HEK293T (cell line): ENCODE measurements around the gene OPALIN.

Source experiments
- CTCF ChIA-PET: fragments of 350-600 bp; formaldehyde crosslinking; extraction: SDS; loops from one replicate; lab custom pipeline; 2021; ENCODE audit warnings: antibody characterized with exemption, inconsistent platforms; lab: Yijun Ruan, JAX
- POLR2A ChIA-PET: fragments of 350-600 bp; formaldehyde crosslinking; extraction: SDS; loops from one replicate; lab custom pipeline; 2020; ENCODE audit warnings: antibody characterized with exemption, inconsistent platforms; lab: Yijun Ruan, JAX
- DNase-seq: peaks from one replicate; pipeline ENCODE4 v3.0.0; 2012; ENCODE audit warnings: mixed read lengths; ENCODE audit errors: extremely low spot score
- ARNT ChIP-seq: fragments of 450-650 bp; IDR thresholded peaks from 2 replicates; pipeline ENCODE4 v1.6.1; 2017; ENCODE audit warnings: mild to moderate bottlenecking
- BHLHE40 ChIP-seq: fragments of 450-650 bp; IDR thresholded peaks from 2 replicates; pipeline ENCODE4 v1.6.1; 2016; ENCODE audit warnings: mild to moderate bottlenecking, moderate library complexity, borderline replicate concordance
- CTBP1 ChIP-seq: fragments of 450-650 bp; IDR thresholded peaks from 2 replicates; pipeline ENCODE4 v1.6.1; 2016; ENCODE audit warnings: borderline replicate concordance
- ELF4 ChIP-seq: fragments of 450-650 bp; IDR thresholded peaks from 2 replicates; pipeline ENCODE4 v1.6.1; 2017; ENCODE audit warnings: antibody characterized with exemption
- FOXA1 ChIP-seq: fragments of 450-650 bp; IDR thresholded peaks from 2 replicates; pipeline ENCODE4 v1.6.1; 2016; ENCODE audit warnings: mild to moderate bottlenecking
- FOXK2 ChIP-seq: fragments of 450-650 bp; IDR thresholded peaks from 2 replicates; pipeline ENCODE4 v1.6.1; 2016; ENCODE audit warnings: mild to moderate bottlenecking
- FOXM1 ChIP-seq: fragments of 450-650 bp; IDR thresholded peaks from 2 replicates; pipeline ENCODE4 v1.6.1; 2017; ENCODE audit warnings: mild to moderate bottlenecking, borderline replicate concordance
- HDGF ChIP-seq: fragments of 450-650 bp; IDR thresholded peaks from 2 replicates; pipeline ENCODE4 v1.6.1; 2017; ENCODE audit warnings: antibody characterized with exemption, borderline replicate concordance
- L3MBTL2 ChIP-seq: fragments of 450-650 bp; conservative IDR thresholded peaks from 2 replicates; pipeline ENCODE4 v1.6.1; 2016; ENCODE audit warnings: mild to moderate bottlenecking
- LEF1 ChIP-seq: fragments of 450-650 bp; IDR thresholded peaks from 2 replicates; pipeline ENCODE4 v1.6.1; 2017; ENCODE audit warnings: mild to moderate bottlenecking, borderline replicate concordance
- NFRKB ChIP-seq: fragments of 450-650 bp; IDR thresholded peaks from 2 replicates; pipeline ENCODE4 v1.6.1; 2016; ENCODE audit warnings: mild to moderate bottlenecking, moderate library complexity
- PKNOX1 ChIP-seq: fragments of 450-650 bp; IDR thresholded peaks from 2 replicates; pipeline ENCODE4 v1.6.1; 2016
- SP1 ChIP-seq: fragments of 450-650 bp; IDR thresholded peaks from 2 replicates; pipeline ENCODE4 v1.6.1; 2017
- SUZ12 ChIP-seq: fragments of 450-650 bp; IDR thresholded peaks from 2 replicates; pipeline ENCODE4 v1.6.1; 2016; ENCODE audit warnings: mild to moderate bottlenecking
- TARDBP ChIP-seq: fragments of 450-650 bp; IDR thresholded peaks from 2 replicates; pipeline ENCODE4 v1.6.1; 2016
- ZNF384 ChIP-seq: fragments of 450-650 bp; IDR thresholded peaks from 2 replicates; pipeline ENCODE4 v1.6.1; 2016

OPALIN gene

GRCh38 chr10:96334616-96335526 is 23.9 kb downstream of the OPALIN start:
- TF ChIP-seq SUZ12 (no peak), PKNOX1 (no peak), FOXK2 (no peak), BHLHE40 (no peak), ZNF384 (no peak), SP1 (no peak), FOXM1 (no peak), HDGF (no peak), TARDBP (no peak), FOXA1 (no peak), LEF1 (no peak), ARNT (no peak), CTBP1 (no peak), ELF4 (no peak), L3MBTL2 (no peak), NFRKB (no peak)
- DNase-seq = peak; percentile 76
- ChIA-PET POLR2A (no interaction called here), CTCF (interaction anchor here (0.7 to 2.0 kb wide), 9 partner anchors 12 to 430 kb away, joined by 3 to 10 read pairs (median 4); no protein-coding TSS in a partner anchor)

- TF ChIP-seq FOXM1 (no peak), TARDBP (no peak), CTBP1 (no peak), SP1 (no peak), ZNF384 (no peak), PKNOX1 (no peak), SUZ12 (no peak), L3MBTL2 (no peak), ARNT (no peak), BHLHE40 (no peak), NFRKB (no peak), HDGF (no peak), FOXA1 (no peak), ELF4 (no peak), LEF1 (no peak), FOXK2 (no peak)
- ChIA-PET POLR2A (no interaction called here), CTCF (interaction anchor here (1.2 to 2.0 kb wide), 2 partner anchors 17 to 104 kb away, joined by 4 to 10 read pairs; no protein-coding TSS in a partner anchor)
- DNase-seq = no peak
Observed at GRCh38 chr10:96333101-96333500, 25.7 kb downstream of the OPALIN start.

- POLR2A ChIA-PET = no interaction called here
- no peak for DNase-seq
- TF ChIP-seq BHLHE40 = no peak
- no peak for TF ChIP-seq ZNF384
- TF ChIP-seq ARNT = no peak
- TF ChIP-seq CTBP1 = no peak
- TF ChIP-seq FOXK2 = no peak
- TF ChIP-seq HDGF = no peak
- TF ChIP-seq ELF4 = no peak
- no peak for TF ChIP-seq L3MBTL2
- TF ChIP-seq PKNOX1 = no peak
- no peak for TF ChIP-seq SUZ12
- no peak for TF ChIP-seq FOXA1
- TF ChIP-seq TARDBP = no peak
- no peak for TF ChIP-seq FOXM1
- TF ChIP-seq LEF1 = no peak
- TF ChIP-seq NFRKB = no peak
- CTCF ChIA-PET = interaction anchor here (1.1 kb wide), 1 partner anchor 13 kb away, joined by 3 read pairs; no protein-coding TSS in a partner anchor
Observed at GRCh38 chr10:96327462-96327861, 31.3 kb downstream of the OPALIN start.

GRCh38 chr10:96325719-96326373 is 33.0 kb downstream of the OPALIN start:
- no peak for DNase-seq
- TF ChIP-seq CTBP1 (no peak), L3MBTL2 (no peak), ELF4 (no peak), ARNT (no peak)
- ChIA-PET POLR2A (no interaction called here), CTCF (no interaction called here)

- DNase-seq = no peak
- ChIA-PET POLR2A (no interaction called here), CTCF (interaction anchor here (0.9 kb wide), 1 partner anchor 95 kb away, joined by 3 read pairs; no protein-coding TSS in a partner anchor)
- TF ChIP-seq HDGF = no peak
- no peak for TF ChIP-seq TARDBP
- no peak for TF ChIP-seq PKNOX1
- no peak for TF ChIP-seq NFRKB
- TF ChIP-seq FOXK2 = no peak
- TF ChIP-seq CTBP1 = no peak
- TF ChIP-seq SP1 = no peak
- TF ChIP-seq ARNT = no peak
- TF ChIP-seq FOXM1 = no peak
- no peak for TF ChIP-seq L3MBTL2
- TF ChIP-seq ELF4 = no peak
- no peak for TF ChIP-seq SUZ12
- TF ChIP-seq FOXA1 = no peak
- TF ChIP-seq LEF1 = no peak
- TF ChIP-seq BHLHE40 = no peak
- no peak for TF ChIP-seq ZNF384
Observed at GRCh38 chr10:96324447-96324846, 34.4 kb downstream of the OPALIN start.
